ENCODE results near the gene LRRC7. TPM values are rescaled to one million over a fixed set of nuclear protein-coding genes. Genes with fewer than 3 reads are reported as not detected.

LRRC7 gene
- polyA plus RNA-seq, 1 of the 3 experiments (the other 2 are of a cell fraction) = 0.02 TPM

DNA sequence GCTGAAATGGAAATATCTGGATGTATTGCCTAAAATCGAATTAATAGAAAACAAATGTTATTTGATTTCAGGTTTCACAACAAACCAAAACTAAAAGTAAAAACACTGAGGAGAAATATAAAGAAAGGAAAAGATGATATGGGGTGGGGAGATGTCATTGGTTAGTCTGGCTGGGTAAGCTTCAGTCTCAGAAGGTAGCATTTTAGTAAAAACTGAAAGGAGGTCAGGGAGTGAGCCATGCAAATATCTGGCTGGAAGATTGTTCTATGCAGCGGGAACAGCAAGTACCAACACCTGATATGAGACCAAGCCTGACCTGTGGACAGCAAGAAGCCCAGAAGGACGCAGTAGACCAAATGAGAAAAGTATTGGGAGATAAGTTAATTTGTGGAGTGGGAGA lies 373.1 kb downstream of the LRRC7 start:
- H3K79me2 ChIP-seq (ENCODE audit: insufficient read depth) = no peaks in the 10 kb centered on the region
- no peaks in the 10 kb centered on the region for H3K27me3 ChIP-seq (ENCODE audit: insufficient read depth)
- H3K4me3 ChIP-seq (ENCODE audit: low read depth in 2 of 2, low read length in 1 of 2) = no peak overlapping the region
- no peak overlapping the region for H2AFZ ChIP-seq (ENCODE audit: low read depth)
- peaks cover 2% of the 10 kb centered on the region; the same call in 1 of the 2 replicates for H3K9me3 ChIP-seq
- no peak overlapping the region for H3K9ac ChIP-seq
- no peaks in the 10 kb centered on the region for H3K4me1 ChIP-seq (ENCODE audit: control insufficient read depth in 1 of 2, insufficient read depth in 2 of 2, low read depth in 1 of 2, low read length in 1 of 2)
- DNase-seq = no peak
- TF ChIP-seq MXI1 (IDR thresholded peaks at IDR 0.05; ENCODE audit: low read depth, low read length) (no peak), RXRA (IDR thresholded peaks at IDR 0.05; ENCODE audit: borderline replicate concordance, low read depth) (no peak), MEF2A (IDR thresholded peaks at IDR 0.05; ENCODE audit: borderline replicate concordance, low read depth) (no peak), FOXM1 (IDR thresholded peaks at IDR 0.05; ENCODE audit: low read depth) (no peak), EZH2phosphoT487 (IDR thresholded peaks at IDR 0.05; ENCODE audit: borderline replicate concordance, low read depth) (no peak), JUND (IDR thresholded peaks at IDR 0.05) (no peak), TAF1 (IDR thresholded peaks at IDR 0.05; ENCODE audit: borderline replicate concordance, low read depth, low read length) (no peak), NFIC (IDR thresholded peaks at IDR 0.05; ENCODE audit: borderline replicate concordance) (no peak), GATA2 (CRISPR knock-in tag; IDR thresholded peaks at IDR 0.05) (no peak), RAD21 (IDR thresholded peaks at IDR 0.05; ENCODE audit: low read length) (no peak), FOXJ3 (CRISPR knock-in tag; IDR thresholded peaks at IDR 0.05) (no peak), CHD2 (IDR thresholded peaks at IDR 0.05; ENCODE audit: low read length, partially characterized antibody) (no peak), TEAD4 (IDR thresholded peaks at IDR 0.05; ENCODE audit: borderline replicate concordance, insufficient read depth) (no peak), RFX5 (IDR thresholded peaks at IDR 0.05; ENCODE audit: low read length) (no peak), SMC3 (IDR thresholded peaks at IDR 0.05; ENCODE audit: low read depth, low read length) (no peak), ELF1 (IDR thresholded peaks at IDR 0.05) (no peak), EP300 (IDR thresholded peaks at IDR 0.05; ENCODE audit: borderline replicate concordance in 1 of 2, low read depth in 1 of 2, low read length in 1 of 2) (no peak)
- TF ChIP-seq, protein P1, sequence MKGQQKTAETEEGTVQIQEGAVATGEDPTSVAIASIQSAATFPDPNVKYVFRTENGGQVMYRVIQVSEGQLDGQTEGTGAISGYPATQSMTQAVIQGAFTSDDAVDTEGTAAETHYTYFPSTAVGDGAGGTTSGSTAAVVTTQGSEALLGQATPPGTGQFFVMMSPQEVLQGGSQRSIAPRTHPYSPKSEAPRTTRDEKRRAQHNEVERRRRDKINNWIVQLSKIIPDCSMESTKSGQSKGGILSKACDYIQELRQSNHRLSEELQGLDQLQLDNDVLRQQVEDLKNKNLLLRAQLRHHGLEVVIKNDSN (IDR thresholded peaks at IDR 0.05; ENCODE audit: borderline replicate concordance, low read depth) = no peak
- TF ChIP-seq, protein P2, sequence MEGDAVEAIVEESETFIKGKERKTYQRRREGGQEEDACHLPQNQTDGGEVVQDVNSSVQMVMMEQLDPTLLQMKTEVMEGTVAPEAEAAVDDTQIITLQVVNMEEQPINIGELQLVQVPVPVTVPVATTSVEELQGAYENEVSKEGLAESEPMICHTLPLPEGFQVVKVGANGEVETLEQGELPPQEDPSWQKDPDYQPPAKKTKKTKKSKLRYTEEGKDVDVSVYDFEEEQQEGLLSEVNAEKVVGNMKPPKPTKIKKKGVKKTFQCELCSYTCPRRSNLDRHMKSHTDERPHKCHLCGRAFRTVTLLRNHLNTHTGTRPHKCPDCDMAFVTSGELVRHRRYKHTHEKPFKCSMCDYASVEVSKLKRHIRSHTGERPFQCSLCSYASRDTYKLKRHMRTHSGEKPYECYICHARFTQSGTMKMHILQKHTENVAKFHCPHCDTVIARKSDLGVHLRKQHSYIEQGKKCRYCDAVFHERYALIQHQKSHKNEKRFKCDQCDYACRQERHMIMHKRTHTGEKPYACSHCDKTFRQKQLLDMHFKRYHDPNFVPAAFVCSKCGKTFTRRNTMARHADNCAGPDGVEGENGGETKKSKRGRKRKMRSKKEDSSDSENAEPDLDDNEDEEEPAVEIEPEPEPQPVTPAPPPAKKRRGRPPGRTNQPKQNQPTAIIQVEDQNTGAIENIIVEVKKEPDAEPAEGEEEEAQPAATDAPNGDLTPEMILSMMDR (IDR thresholded peaks at IDR 0.05) = no peak
- no peaks in the 10 kb centered on the region for H3F3A ChIP-seq (replicated peaks; ENCODE audit: insufficient read depth)
- ChIA-PET CTCF (interaction anchor here (1.3 kb wide), 1 partner anchor 19 kb away, joined by 3 read pairs; no protein-coding TSS in a partner anchor), POLR2A (no interaction called here)
- H3K4me2 ChIP-seq = peak overlapping the region; percentile 30; the same call in 1 of the 2 replicates
- H4K20me1 ChIP-seq (ENCODE audit: insufficient read depth) = no peaks in the 10 kb centered on the region
- H3K9me2 ChIP-seq = no peaks in the 10 kb centered on the region
- WGBS (ENCODE audit: low lambda C conversion rate) = 60% methylated on average over 3 of the region's 3 CpGs
- no peak overlapping the region for H3K27ac ChIP-seq (ENCODE audit: low read depth in 2 of 2, low read length in 1 of 2)
- no peaks in the 10 kb centered on the region for H3K36me3 ChIP-seq (replicated peaks in 1 of 2; ENCODE audit: control insufficient read depth in 1 of 2, insufficient read depth in 2 of 2, low read length in 1 of 2)

All from SK-N-SH (cell line).